Measurements from ENCODE around the gene CHD5.

The CHD5 gene

DNA sequence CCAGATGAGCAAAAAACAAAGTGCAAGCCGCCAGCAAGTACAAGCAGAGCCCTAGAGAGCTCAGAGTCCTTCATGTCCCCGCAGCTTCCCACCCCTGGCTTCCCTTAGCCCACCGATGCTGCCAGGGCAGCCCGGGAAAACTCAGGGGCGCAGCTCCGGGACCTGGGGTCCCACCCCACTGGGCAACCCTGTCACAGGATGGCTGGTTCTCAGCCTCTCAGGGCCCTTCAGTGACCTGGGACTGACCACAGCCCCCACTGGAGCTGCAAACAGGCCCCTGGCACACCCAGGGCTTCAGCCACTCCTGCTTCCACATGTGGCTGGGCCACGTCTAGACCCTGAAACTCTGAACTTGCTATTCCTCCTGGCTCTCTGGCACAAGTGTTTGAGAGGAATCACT lies 49.5 kb downstream of the CHD5 start:
- no peak for DNase-seq

DNA sequence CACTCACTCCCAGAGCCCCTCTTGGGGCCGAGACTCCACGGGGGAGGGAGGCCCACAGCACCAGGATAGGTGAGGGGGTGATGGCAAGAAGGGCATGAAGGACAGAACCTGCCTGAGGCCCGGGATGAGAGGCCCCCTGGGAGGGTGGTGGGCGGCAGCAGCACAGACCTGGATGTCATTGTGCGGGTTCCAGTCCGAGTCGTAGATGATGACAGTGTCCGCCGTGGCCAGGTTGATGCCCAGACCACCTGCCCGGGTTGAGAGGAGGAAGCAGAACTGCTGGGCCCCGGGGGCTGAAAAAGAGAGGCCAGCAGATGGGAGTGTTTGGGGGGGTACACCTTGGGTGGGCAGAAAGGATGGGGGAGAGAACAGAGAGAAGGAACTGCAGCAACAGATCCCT lies 50.1 kb downstream of the CHD5 start:
- no peak for DNase-seq

DNA sequence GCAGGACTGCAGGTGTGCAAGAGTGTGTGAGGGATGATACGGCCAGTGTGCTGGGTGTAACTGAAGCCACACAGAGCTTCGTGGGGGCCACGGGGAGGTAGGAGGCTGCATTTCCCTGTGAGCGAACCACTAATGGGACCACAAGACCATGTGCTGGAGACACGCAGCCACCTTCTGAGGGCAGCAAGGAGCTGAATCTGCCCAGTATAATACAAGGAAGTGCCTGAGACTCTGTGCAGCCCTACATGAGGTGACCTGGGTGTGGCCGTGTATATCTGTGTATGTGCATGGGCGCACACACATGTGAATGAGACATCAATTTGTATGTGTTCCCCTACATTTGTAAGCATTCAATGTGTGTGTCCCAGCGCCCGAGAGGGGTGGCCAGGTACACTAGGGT lies 50.8 kb downstream of the CHD5 start:
- no peak for DNase-seq

DNA sequence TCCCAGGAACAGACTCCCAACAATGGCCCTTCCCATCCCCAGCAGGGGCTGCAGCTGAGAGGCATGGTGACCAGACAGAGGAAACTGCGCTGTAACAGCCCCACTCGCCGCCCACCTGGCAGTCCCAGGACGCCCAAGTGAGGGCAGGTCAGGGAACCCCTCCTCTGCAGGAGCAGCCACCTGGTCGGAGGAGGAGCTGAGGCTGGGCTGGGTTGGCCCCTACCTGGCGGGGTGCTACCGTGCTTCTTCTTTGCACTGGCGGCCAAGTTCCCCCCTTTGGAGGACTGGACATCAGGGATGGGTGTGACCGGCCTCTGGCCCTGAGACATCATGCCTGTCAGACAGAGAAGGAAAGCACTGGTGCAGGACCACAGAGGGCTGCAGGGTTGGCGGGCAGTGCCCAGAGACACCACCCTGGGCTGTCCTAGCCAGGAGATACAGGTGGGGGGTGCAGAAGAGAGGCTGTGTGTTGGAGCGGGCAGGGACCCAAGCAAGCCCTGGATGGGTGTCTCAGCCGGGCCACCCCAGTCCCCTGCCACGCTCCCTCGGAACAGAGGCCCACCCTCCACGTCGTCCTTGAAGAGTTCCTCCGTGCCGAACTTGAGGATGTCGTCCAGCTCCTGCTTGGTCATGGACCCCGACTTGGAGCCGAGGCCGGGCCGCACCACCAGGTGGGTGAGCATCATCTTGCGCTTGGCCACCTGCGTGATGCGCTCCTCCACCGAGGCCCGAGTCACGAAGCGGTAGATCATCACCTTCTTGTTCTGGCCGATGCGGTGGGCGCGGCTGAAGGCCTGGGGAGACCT lies 51.6 kb downstream of the CHD5 start:
- no peak for DNase-seq

DNA sequence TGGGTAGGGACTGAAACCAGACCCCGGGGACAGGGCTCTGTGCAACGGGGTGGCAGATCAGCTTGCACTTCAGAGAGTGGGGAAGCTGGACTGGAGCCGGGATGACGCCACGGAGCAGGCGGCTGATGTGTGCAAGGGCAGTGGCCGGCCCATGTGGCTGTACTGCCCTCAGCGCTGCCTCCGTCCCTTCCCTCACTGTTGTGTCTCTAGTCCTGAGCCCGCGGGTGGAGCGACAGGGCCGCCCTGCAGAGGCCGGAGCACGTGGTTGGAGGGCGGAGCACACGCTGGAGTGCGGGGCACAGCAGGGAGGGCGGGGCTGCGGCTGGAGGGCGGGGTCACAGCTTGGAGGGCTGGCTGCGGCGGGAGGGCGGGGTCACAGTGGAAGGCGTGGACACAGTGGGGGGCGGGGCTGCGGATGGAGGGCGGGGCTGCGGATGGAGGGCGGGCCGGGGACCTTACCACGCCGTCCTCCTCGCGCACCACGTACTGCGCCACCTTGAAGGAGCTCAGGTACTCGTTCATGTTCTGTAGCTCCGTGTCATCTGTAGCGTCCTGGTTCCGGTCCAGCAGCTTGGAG lies 52.4 kb downstream of the CHD5 start:
- peak in 8 of 14 donors; percentile 2 to 47 (median 12) for DNase-seq

DNA sequence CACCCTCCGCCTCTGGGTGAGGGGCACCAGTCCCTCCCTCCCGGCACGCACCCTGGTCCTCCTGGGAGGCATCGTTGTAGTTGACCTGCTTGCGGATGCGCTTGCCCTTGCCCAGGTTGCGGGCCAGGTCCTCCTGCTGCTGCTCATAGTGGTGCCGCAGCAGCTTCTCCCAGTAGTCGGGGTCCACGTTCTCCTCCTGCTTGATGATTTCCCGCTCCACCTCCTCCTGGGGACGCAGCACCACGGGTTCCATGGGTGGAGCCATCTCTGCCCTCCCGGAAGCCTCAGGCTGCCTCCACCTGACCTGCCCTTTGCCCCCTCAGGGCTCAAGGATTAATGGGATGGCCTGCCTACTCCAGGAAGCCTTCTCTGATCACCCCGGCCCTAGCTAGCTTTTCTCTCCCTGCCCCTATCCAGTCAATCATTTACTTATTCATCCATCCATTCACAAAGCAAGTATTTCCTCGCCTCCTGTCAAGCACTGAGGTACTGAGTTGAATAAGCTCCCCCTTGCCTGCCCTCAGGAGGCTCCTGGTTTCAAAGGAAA lies 53.5 kb downstream of the CHD5 start:
- DNase-seq: no peak

DNA sequence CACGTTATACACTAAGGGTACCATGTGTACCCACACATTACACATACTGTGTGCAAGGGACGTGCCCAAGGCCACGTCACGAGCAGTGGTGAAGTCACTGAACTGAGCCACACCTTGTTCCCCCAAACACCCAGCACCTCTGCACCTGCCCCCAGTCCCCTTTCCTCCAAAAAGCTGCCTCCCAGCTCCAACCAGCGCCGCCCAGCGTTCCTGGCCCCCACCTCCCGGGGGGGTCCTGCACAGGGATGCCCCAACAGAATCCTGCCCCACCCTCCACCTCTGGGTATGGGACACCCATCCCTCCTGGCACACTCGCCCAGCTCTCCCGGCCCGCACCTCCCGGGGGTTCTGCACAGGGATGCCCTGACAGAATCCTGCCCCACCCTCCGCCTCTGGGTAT lies 54.1 kb downstream of the CHD5 start:
- no peak for DNase-seq

DNA sequence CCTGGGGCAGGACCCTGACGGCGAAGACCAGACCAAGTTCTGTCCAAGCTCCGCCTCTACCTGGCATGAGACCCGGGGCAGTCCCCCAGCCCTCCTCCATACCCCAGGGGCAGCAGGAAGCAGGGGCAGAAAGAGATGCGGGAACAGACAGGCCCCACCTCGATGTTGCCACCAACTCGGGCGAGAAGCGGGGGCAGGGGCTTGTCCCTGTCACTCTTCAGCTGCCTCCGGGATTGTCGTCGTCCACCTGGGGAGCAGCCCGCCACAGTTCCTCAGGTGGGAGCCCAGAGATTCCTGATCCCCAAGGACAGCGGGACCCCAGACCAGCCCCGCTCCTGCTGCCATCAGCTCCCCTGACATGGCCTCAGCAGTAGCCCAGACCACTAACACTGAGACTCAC lies 54.8 kb downstream of the CHD5 start:
- DNase-seq: no peak

DNA sequence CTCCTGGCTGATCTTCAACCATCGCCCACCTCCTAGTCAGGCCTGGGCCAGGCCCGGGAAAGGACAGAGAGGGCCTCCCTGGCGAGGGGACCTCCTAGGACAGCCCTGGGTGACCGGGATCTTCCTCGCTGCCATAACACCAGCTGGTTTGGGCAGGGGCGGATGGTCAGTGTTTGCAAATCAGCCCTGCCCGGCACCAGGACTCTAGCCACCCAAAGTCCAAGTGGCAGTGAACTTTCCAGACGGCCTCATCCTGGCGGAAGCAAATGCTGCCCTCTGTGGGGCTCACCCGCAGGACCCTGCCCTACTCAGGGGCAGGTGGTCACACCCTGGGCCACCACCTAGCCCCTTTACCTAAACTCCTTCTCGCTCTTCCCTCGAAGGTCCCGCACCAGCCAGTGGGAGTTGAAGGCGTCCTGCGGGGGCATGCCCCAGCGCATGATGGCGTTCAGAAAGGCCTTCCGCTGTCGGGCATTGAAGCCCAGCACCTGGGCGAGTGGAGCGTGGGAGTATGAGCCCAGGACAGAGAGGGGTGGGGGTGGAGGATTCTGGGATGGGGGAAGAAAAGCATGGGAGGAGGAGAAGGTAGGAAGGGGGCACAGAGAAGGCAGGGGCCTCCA lies 55.3 kb downstream of the CHD5 start:
- no peak for DNase-seq

DNA sequence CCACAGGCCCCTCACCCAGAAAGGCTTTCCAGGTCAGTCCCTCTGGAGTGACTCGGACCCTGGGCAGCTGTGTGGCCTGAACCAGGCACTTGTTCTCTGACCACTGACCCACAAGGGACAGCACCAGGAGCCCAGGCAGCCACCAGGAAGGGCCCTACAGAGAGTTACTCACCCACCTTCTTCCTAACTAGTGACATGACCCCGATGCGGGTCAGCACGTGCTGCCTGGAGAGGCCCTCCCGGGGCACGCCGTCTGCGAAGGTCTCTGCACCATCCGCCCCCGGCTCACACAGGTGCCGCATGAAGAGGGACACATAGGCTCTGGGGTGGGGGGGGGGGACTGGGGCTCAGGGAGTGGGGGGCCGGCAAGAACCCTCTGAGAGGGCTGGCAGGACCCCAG lies 55.8 kb downstream of the CHD5 start:
- no peak for DNase-seq

DNA sequence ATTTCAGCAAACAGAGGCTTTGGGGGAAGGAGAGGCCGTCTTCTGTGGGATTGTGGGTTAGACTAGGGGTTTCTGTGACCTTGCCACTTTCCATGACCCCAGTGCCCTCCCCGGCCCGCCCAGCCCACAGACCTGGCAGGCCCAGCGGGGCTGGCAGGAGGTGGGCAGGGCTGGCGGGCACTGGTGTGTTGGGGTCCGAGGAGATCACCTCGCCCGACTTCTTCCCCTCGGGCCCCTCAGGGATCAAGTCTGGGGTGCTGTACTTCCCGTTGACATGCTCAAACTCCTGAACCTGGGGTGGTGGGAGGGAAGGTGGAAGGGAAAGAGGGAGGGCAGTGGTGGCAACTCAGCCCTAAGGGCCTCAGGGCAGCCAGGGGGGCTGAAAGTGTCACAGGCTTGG lies 56.3 kb downstream of the CHD5 start:
- no peak for DNase-seq

DNA sequence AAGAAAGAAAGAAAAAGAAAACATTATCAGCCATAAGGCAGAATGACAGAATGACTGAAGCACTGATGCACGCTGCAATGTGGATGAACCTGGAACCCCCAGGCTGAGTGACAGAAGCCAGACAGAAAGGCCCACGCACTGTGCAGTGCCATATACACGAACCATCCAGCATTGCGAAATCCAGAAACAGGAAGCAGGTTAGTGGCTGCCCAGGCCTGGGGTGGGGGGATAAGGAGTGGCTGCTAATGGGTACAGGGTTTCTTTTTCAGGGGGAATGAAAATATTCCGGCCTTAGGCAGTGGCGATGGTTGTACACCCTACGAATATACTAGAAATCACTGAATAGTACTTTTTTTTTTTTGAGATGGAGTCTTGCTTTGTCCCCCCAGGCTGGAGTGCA lies 57.0 kb downstream of the CHD5 start:
- DNase-seq: no peak

DNA sequence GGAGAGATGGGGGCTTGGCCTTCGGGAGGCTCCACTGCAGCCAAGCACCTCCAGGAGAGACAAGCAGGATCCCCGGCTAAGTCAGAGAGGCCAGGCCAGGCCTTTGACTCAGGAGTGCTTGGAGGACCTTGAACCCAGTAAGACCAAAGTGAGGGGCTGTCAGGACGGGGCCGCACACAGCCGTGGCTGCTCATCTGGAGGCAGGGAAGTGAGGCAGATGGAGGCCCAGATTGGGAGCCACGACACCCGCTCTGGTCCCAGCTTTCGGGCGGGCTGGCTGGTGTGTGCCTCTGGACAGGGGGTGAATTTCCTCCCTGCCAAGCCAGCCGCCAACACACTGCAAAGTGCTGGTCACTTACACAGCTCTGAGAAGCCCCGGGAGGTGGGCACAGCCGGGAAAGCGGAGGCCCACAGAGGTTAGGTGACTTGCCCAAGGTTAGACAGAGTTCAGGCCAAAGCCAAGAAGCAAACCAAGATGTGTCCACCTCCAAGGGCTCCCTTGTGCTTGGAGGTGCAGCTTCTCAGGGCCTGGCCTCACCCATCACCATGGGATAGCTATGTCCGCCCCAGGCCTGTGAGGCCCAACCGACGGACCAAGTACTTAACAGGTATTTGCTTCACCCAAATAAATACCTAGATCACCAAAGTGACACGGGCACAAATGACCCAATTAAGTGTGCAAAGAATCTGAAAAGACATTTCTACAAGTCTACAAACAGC lies 58.3 kb downstream of the CHD5 start:
- DNase-seq: no peak

DNA sequence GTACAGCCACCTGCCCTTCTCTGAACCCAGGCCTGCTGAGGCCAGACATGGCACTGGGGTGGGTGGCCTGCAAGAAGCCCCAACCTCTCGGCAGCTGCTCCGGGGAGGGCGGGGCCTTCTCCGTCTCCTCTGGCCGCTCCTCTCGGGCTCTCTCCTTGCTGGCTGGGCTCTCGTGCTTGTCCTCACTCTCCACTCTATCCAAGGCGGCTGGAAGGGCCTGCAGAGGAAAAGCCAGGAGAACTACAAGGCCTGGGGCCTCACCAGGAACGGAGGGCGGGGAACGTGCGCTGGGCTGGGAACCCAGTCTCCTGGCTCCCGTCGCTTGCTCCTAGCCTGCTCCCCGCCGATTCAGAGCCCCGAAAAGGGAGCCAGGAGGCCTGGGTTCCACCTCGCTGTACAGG lies 59.1 kb downstream of the CHD5 start:
- DNase-seq: no peak

DNA sequence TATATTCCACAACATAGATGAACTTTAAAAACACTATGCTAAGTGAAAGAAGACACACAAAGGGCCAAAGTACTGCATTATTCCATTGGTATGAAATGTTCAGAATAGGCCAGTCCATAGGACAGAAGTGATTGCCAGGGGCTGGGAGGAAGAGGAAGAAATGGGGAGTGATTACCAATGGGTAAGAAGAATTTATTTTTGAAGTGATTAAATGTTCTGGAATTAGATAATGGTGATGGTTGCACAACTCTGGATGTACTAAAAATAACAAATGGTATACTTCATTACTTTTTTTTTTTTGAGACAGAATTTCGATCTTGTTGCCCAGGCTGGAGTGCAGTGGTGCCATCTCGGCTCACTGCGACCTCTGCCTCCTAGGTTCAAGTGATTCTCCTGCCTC lies 61.7 kb downstream of the CHD5 start:
- DNase-seq: no peak

DNA sequence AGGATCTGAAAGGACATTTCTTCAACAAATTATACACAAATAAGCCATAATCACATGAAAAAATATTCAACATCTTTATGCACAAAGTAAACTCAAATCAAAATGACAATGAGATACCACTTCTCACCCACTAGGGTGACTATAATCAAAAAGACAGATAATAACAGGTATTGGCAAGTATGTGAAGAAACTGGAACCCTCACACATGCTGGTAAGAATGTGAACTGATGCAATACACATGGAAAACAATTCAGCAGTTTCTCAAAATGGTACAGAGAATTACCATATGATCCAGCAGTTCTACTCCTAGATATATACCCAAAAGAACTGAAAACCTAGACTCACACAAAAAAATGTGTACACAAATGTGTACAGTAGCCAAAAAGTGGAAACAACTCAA lies 62.5 kb downstream of the CHD5 start:
- no peak for DNase-seq

DNA sequence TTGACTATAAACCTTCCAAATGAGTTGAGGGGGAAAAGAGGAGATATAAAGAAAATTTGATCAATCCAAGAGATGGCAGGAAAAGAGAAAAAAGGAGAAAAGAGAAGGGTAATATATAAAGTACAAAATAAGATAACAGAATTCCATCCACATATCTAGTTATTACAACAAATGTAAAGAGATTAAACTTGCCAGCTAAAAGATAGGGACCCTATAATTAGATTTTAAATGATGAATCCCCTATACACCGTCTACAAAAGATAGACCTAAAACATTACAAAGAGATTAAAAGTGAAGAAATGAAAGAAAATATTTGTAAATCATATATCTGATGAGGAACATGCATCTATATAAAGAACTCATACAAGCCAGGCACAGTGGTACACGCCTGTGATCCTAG lies 63.1 kb downstream of the CHD5 start:
- DNase-seq: no peak

DNA sequence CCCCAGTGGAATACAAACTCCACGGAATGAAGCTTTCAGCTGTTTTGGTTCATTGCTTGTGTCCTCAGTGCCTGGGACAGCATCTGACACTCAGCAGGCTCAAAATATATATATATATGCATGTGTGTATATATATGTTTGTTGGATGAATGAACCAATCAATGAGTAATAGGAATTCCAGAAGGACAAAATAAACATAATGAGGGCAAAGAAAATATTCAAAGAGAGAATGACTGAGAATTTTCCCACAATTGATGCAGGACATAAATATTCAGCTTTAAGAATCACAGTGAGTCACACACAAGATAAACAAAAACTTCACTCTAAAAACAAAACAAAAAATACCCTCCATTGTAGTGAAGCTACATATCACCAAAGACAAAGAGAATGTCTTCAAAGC lies 64.0 kb downstream of the CHD5 start:
- DNase-seq: no peak

DNA sequence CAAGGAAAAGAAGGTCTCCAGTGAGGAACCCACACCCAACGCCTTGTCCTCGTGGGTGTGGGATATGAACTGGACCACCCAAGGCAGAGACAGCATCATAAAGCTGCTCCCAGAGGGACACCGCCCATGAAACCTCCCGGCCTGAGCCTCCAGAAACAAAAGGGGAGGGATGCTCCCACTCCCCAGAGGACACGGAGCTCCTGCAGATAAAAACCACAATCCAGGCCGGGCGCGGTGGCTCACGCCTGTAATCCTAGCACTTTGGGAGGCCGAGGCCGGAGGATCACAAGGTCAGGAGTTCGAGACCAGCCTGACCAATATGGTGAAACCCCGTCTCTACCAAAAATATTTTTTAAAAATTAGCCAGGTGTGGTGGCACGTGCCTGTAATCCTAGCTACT lies 66.4 kb downstream of the CHD5 start:
- no peak for DNase-seq

DNA sequence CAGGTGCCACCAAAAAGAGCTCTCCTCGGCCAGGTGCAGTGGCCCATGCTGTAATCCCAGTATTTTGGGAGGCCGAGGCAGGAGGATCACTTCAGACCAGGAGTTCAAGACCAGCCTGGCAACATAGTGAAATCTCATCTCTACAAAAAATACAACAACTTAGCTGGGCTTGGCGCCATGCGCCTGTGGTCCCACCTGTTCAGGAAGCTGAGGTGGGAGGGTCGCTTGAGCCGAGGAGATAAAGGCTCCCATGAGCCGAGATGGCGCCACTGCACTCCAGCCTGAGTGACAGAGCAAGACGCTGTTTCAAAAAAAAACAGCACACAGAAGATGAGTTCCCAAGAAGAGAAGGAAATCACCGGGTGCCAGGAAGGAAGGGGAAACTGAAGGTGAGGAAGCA lies 67.0 kb downstream of the CHD5 start:
- DNase-seq: no peak

DNA sequence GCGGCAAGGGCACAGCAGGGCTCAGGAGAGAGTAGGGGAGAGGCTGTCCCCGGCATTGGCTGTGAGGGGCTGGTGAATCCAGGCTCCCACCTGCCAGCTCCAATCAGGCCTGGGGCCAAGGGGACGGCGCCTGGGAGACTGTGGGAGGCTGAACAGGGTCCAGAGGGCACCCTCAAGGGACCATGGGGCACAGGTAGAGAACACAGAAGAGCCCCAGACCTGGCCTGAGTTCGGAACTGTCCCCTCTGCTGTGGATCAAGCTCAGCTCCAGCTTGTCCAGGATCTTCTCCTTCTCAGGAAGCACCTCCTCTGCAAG lies 67.5 kb downstream of the CHD5 start:
- no peak for DNase-seq

DNA sequence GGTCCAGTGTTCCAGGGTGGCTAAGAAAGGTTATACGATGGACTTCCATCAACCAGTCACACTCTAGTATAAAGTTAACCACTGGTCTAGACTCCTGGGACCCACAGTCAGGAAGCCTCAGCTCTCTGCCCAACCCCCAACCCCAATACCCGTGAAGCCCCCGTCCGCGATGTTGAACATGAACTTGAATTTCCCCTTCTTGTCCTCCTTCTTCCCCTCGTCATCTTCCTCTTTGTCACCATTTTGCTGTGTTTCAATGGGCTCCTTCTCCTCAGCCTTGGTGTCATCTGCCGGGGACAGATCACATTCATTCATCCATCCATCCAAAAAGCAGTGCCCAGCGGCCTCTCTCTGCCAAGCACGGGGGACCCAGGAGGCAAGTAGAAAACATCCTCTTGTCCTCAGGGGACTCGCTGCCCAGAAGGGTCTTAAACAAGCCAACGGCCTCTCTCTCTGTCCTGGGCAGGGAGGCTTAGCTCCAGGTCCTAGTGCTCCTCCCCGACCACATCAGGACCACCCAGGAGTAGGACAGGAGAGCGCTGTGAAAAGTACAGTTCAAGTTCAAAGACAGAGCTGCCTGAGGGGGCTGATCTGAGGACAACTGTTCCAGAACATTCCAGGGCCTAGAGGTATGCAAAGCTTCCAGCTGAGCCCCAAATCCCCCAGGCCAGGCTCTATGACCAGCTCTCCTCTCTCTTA lies 68.0 kb downstream of the CHD5 start:
- DNase-seq: no peak

DNA sequence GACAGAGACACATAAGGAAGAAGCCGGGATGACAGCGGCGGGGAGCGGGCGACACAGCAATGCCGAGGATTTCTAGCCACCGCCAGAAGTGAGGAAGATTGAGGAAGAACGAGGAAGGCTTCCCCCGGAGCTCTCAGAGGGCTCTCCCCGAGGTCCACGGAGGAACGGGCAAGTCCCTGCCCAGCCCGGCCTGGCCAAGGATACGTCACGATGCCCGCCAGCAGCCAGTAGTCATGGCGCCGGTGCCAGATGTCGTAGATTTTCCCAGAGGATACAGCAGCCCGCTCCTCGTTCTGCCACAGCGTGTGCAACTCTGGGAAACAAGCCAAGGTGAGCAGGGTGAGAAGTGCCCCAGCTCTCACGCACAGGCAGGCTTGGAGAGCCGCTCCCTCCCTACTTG lies 68.5 kb downstream of the CHD5 start:
- DNase-seq: no peak
